DMS 273 treated with DMSO at 0.1 percent for 48 hours (cell line): Measurements from ENCODE around the gene AZGP1.
"Not testable (repeated sequence)": the region's sequence is repeated elsewhere in the genome, so short reads cannot be mapped to it uniquely, and the experiment has no call there.

Source experiments
- DNase-seq: peaks from one replicate; lab custom pipeline; 2025; lab: John Stamatoyannopoulos, UW

Gene AZGP1

DNA sequence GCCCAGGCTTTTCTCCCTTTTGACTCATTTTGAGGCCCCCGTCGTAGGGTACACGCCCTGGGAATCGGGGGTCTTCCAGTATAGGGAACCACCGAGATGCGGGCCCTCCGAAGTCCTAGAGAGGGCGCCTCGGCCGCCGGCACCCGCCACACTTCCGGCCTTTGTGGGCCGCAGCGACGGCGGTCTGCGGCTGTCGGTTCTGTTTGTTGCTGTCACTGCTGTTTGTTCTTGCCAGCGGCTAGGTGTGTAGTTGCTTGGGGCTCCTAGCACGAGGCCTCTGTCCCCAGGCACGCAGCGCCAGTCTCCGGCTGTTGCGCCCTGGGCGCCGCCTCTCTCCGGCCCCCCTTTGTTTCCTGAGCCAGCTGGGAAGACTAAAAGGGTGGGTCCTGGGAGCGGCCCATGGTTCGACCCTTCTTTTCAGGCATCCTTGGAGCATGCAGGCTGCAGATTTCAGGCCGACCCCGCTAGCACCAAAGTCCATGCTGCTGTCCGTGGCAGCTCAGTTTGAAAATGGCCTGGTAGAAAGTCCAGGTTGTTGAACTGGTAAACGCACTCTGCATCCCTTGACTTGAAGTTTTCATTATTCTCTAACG lies 21.8 kb upstream of the AZGP1 start:
- no peak for DNase-seq

DNA sequence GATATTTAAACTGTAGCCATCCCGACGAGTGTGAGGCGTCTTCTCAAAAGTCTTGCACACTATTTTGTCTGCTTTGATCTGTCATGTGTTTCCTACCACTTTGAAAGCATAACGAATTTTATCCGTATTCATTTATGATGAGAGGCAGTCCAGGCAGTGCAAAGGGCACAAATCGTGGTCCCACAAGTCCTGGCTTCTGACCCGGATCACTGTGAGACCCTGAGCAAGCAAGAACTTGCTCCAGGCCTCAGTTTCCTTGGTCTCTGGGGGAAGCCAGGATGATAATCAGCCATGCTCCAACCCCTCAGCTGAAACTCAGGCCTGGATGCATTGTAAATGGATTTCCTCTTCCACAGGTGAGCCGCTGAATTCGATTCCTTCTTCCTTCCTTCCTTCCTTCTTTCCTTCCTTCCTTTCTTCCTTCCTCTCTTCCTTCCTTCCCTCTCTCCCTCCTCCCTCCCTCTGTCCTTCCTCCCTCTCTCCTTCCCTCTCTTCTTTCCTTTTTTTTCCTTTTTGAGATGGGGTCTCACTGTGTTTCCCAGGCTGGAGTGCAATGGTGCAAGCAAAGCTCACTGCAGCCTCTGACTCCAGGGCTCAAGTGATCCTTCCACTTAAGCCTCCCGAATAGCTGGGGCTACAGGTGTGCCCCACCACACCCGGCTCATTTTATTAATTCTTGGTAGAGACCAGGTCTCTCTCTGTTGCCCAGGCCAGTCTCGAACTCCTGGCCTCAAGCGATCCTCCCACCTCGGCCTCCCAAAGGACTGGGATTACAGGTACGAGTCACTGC lies 21.1 kb upstream of the AZGP1 start:
- DNase-seq, result no peak

DNA sequence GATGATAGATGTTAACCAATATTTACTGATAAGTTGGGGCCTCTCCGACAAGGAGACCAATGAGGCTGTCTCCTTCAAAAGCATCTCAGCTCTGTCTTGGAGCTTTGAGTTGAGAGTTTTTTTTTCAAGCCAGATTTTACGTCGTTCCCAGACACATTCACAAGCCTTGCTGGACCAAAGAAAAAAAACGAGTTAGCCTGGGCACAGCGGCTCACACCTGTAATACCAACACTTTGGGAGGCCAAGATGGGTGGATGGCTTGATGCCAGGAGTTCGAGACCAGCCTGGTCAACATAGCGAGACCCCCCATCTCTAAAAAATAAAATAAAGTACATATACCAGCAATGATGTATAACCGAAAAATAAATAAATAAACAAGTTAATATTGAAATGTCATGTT lies 19.0 kb upstream of the AZGP1 start:
- DNase-seq, result no peak

DNA sequence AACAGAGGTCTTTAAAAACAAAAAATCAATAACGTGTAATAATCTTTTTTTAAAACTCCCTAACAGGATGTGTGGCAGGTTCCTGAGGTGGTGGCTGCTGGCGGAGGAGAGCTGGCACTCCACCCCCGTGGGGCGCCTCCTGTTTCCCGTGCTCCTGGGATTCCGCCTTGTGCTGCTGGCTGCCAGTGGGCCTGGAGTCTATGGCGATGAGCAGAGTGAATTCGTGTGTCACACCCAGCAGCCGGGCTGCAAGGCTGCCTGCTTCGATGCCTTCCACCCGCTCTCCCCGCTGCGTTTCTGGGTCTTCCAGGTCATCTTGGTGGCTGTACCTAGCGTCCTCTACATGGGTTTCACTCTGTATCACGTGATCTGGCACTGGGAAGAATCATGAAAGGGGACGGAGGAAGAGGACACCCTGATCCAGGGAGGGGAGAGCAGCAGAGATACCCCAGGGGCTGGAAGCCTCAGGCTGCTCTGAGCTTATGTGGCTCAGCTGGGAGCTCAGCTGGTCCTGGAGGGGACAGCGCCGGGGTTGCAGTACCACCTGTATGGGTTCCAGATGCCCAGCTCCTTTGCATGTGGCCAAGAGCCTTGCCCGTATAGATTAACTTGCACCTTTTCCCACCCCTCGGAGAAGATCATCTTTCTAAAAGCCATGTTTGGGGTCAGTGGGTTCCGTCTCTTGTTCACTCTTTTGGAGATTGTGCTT lies 16.7 kb upstream of the AZGP1 start:
- DNase-seq, result no peak

DNA sequence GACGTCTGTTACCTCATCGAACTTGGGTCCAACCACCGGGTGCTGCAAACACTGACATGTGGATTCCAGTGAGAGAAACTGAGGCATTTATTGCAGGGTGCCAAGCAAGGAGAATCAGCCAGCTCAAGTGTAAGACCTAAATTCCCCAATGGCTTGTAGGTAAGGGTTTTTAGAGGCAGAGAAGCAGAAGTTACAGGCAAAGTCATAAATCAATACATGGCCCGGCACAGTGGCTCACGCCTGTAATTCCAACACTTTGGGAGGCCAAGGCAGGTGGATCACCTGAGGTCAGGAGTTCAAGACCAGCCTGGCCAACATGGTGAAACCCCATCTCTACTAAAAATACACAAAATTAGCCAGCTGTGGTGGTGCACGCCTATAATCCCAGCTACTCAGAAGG lies 15.7 kb upstream of the AZGP1 start:
- DNase-seq, result not testable (repeated sequence)

- no peak for DNase-seq
These were observed 14.6 kb upstream of the AZGP1 start for GRCh38 chr7:99990460-99990852.

- no peak for DNase-seq
These were observed 12.0 kb upstream of the AZGP1 start for GRCh38 chr7:99987846-99988245.

DNA sequence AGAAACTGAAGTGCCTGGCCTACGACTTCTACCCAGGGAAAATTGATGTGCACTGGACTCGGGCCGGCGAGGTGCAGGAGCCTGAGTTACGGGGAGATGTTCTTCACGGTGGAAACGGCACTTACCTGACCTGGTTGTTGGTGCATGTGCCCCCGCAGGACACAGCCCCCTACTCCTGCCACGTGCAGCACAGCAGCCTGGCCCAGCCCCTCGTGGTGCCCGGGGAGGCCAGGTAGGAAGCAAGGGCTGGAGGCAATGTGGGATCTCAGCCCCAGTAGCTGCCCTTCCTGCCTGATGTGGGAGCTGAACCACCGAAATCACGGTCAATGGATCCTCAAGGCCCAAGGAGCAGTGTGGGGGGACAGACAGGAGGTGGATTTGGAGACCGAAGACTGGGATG lies 11.5 kb upstream of the AZGP1 start:
- DNase-seq, result not testable (repeated sequence)

DNA sequence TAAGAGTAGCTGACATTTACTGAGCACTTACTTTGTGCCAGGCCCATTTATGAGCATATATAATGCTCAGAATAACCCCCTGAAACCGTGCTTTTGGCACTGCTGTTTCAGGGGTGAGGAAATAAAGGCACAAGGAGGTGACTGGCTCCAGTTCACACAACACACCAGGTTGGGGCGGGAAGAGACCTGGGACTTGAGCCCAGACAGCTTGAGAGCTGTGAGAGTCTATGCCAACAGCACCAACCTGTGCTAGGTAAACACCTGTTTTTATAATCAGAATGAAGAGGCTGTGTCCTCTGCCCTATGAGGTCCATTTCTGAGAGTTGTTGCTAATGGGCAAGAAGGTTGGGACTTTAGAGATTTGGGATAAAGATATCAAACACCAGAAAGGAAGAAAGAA lies 8.8 kb upstream of the AZGP1 start:
- no peak for DNase-seq

GRCh38 chr7:99981066-99981465 lies 5.2 kb upstream of the AZGP1 start:
- not testable (repeated sequence) for DNase-seq

DNA sequence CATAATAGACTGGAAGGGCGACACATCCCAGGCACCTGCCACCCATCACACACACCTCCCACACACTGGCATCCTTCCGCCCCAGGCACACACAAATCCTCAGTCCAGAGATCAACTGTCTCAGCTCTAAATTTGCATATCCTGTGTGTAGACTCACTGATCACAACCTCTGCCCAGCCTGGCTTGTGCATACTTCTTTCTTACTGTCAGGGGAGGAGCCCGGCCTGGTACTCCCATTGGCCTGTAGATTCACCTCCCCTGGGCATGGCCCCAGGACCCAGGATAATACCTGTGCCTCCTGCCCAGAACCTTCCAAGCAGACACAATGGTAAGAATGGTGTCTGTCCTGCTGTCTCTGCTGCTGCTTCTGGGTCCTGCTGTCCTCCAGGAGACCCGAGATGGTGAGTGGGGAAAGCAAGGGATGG lies 4.6 kb upstream of the AZGP1 start:
- not testable (repeated sequence) for DNase-seq

DNA sequence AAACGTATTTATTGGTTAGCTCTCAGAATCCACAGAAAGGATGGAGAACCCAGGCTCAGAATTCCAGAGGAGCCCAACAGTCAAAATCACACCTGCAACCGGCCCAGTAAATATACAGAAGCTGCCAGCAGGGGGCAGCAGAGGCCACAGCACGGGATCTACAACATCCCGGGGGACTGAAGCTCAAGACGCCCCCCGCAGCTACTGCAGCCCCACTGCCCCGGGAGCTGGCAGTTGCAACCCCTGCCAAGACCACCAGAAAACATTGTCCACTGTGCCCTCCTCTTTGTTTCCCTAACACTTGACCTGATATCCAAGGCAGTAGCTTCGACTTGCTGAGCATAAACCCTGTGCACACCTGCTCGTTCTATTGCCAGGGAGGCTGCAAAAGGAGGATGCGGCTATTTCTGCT lies 4.0 kb upstream of the AZGP1 start:
- DNase-seq, result not testable (repeated sequence)

GRCh38 chr7:99976626-99977025 lies 795 bp upstream of the AZGP1 start:
- no peak for DNase-seq

DNA sequence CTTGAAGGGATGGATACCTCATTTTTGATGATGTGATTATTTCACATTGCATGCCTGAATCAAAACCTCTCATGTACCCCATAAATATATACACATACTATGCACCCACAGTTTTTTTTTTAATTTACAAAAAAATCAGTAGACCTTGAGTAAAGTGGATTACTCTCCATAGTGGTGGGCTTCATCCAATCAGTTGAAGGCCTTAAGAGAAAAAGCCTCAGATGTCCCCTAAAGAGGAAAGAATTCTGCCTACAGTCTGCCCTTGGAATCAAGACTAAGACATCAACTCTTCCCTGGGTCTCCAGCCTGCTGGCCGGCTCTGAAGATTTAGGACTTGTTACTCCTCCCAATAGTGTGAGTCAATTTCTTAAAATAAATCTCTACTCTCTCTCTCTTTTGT lies 1.1 kb downstream of the AZGP1 start:
- no peak for DNase-seq

GRCh38 chr7:99973817-99974216 lies 2.0 kb downstream of the AZGP1 start:
- not testable (repeated sequence) for DNase-seq

GRCh38 chr7:99971242-99971641 lies 4.6 kb downstream of the AZGP1 start:
- no peak for DNase-seq

DNA sequence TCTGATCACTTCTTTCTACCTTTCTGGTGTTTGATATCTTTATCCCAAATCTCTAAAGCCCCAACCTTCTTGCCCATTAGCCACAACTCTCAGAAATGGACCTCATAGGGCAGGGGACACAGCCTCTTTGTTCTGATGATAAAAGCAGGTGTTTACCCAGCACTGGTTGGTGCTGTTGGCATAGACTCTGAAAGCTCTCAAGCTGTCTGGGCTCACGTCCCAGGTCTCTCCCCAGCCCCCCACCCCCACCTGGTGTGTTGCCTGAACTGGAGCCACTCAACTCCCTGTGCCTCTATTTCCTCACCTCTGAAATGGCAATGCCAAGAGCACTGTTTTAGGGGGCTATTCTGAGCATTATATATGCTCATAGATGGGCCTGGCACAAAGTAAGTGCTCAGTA lies 6.0 kb downstream of the AZGP1 start:
- not testable (repeated sequence) for DNase-seq

DNA sequence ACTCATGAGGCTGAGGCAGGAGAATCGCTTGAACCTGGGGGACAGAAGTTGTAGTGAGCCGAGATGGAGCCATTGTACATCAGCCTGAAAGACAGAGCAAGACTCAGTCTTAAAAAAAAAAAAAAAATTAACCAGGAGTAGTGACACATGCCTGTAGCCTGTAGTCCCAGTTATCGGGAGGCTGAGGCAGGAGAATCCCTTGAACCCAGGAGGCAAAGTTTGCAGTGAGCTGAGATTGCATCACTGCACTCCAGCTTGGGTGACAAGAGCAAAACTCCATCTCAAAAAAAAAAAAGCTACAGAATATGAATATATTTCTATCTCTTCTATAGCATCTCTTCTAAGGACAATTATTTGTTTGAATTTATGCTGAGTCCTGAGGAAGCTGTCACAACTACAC lies 6.5 kb downstream of the AZGP1 start:
- DNase-seq, result no peak

DNA sequence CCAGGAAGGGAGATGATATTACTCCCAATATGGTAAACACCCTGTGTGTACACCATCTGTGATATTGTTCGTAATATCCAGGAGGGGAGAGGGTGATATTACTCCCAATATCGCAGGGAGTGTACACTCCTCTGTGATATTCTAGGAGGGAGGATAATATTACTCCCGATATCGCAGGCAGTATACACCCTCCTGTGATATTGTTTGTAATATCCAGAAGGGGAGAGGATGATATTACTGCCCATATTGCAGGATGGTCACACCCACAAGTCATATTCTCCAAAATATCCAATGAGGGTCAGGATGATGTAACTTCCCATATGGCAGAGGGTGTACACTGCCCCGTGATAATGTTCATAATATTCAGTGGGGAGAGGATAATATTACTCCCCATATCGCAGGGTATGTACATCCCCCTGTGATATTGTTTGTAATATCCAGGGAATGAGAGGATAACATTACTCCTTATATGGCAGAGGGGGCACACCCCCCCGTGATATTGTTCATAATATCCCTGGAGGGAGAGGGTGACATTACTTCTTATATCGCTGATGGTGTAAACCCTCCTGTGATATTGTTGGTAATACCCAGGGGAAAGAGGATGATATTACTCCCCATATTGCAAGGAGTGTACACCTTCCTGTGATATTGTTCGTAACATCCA lies 17.1 kb downstream of the AZGP1 start:
- DNase-seq, result no peak

DNA sequence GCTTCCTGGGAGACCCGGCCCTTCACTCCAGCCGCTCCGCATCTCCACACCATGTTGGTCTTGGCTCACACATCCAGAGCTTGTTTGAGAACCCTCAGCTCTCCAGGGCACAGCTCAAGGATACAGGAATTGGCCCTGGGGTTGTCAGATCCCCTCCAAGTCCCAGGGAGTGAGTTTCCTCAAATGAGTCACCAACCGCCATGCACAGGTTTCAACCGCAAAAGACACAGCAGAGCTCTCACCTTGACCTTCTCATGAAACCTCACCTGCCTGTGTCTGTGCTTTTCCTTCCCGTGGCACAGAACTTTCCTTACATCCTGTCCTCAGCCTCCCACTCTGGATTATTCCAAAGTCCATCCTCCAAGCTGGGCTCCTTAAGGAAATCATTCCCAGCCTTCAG lies 20.6 kb downstream of the AZGP1 start:
- DNase-seq, result no peak

- not testable (repeated sequence) for DNase-seq
These were observed 21.2 kb downstream of the AZGP1 start for GRCh38 chr7:99954643-99955042.

GRCh38 chr7:99953649-99954048 lies 22.2 kb downstream of the AZGP1 start:
- DNase-seq, result no peak

GRCh38 chr7:99952649-99953048 lies 23.2 kb downstream of the AZGP1 start:
- not testable (repeated sequence) for DNase-seq
